Stomach (tissue), 9 donors: ENCODE data around the gene MLIP. TPM values are rescaled to one million over a fixed set of nuclear protein-coding genes. Genes with fewer than 3 reads are reported as not detected.

Source experiments
- DNase-seq, 2 donors: peaks; one replicate each; pipeline versions ENCODE4 v3.0.0 to v3.0.0-alpha.2; 2013 to 2019
- H3K27ac ChIP-seq, 5 donors: fragments of 200-600 bp in 4 of 5; sonication (generic) in 4 of 5; one replicate each; pipeline ENCODE4 v1.5.1; 2013 to 2019; ENCODE audit warnings: mild to moderate bottlenecking in 1 of 5, moderate library complexity in 1 of 5
- H3K27me3 ChIP-seq, 3 donors: fragments of 200-600 bp; sonication (generic); one replicate each; pipeline ENCODE4 v1.5.1; 2017 to 2019; ENCODE audit warnings: mixed run types in 1 of 3
- H3K36me3 ChIP-seq, 4 donors: fragments of 200-600 bp; sonication (generic); 1 replicate in 3 of 4; 2 replicates in 1 of 4; pipeline ENCODE4 v1.5.1; 2016 to 2019
- H3K4me1 ChIP-seq, 4 donors: fragments of 200-600 bp; sonication (generic); one replicate each; pipeline ENCODE4 v1.5.1; 2016 to 2019
- H3K4me3 ChIP-seq, 4 donors: fragments of 200-600 bp; sonication (generic) in 3 of 4; one replicate each; pipeline ENCODE4 v1.5.1; 2016 to 2019; ENCODE audit warnings: mild to moderate bottlenecking in 1 of 4
- H3K9me3 ChIP-seq, 4 donors: fragments of 200-600 bp; sonication (generic); one replicate each; pipeline ENCODE4 v1.5.1; 2016 to 2019
- CTCF ChIP-seq, 7 experiments: fragments of 450-650 bp in 4 of 7; fragments of 200-600 bp in 3 of 7; sonication (generic) in 3 of 7; IDR thresholded peaks; one replicate each; pipeline ENCODE4 v1.5.1; 2016 to 2019; ENCODE audit warnings: antibody characterized with exemption in 7 of 7, control low read depth in 2 of 7, mild to moderate bottlenecking in 1 of 7
- EP300 ChIP-seq: sonication (generic); formaldehyde crosslinking; IDR thresholded peaks from one replicate; pipeline ENCODE4 v1.6.1; 2017; ENCODE audit warnings: antibody characterized with exemption
- POLR2A ChIP-seq, 4 donors: fragments of 450-650 bp; IDR thresholded peaks; one replicate each; pipeline ENCODE4 v1.6.1; 2016; ENCODE audit warnings: antibody characterized with exemption in 4 of 4, control low read depth in 2 of 4, mild to moderate bottlenecking in 1 of 4, moderate library complexity in 1 of 4
- POLR2AphosphoS5 ChIP-seq, 3 donors: sonication (generic); formaldehyde crosslinking; IDR thresholded peaks; one replicate each; pipeline ENCODE4 v1.6.1; 2016; ENCODE audit warnings: antibody characterized with exemption in 3 of 3
- WGBS, 5 donors: extraction: QIAGEN DNeasy Blood & Tissue Kit in 3 of 5; methylation state at CpG; one replicate each; pipeline versions ENCODE4 v1.1.5 to v1.1.7; 2013 to 2018; 5-methylcytosine and 5-hydroxymethylcytosine counted together
- intact Hi-C: fragments of 100-400 bp; cut with DNase I; formaldehyde crosslinking; loops from one replicate; pipeline ENCODE4 v1.15.1; 2023; ENCODE audit warnings: low total_unique reads
- polyA plus RNA-seq, 3 donors: library from polyadenylated mRNA; stranded (reverse); fragments of 200-250 nt; gene quantifications; one replicate each; pipeline ENCODE4 v1.2.3, GENCODE V29; 2013
- total RNA-seq, 5 donors: library from RNA; depleted of rRNA; stranded (reverse); fragments of >200 nt; gene quantifications; one replicate each; pipeline versions ENCODE4 v1.1.0 to v1.2.3, GENCODE V29; 2014 to 2016
- donor health status: healthy with polysubstance abuse.
- donor health status: Bipolar disorder and iron deficiency.
- donor health status: healthy.

The MLIP gene
- total and polyA plus RNA-seq, 8 donors: 0.48 TPM; not detected in 7

- Histone ChIP-seq H3K4me3 (no peak overlapping the region), H3K4me1 (no peaks in the 10 kb centered on the region), H3K27ac (no peak overlapping the region), H3K9me3 (no peaks in the 10 kb centered on the region), H3K36me3 (no peaks in the 10 kb centered on the region), H3K27me3 (no peaks in the 10 kb centered on the region)
- intact Hi-C loops: no loop called here
- peak in 1 of 2 donors; percentile 28 for DNase-seq
- TF ChIP-seq EP300 (no peak), POLR2AphosphoS5 (IDR thresholded peaks at IDR 0.05) (no peak), CTCF (IDR thresholded peaks at IDR 0.05) (no peak), POLR2A (IDR thresholded peaks at IDR 0.05) (no peak)
- WGBS, 5 donors: 46 to 67% (median 58%) methylated on average over 1 of the region's 1 CpG
Observed at GRCh38 chr6:54102238-54102637, 9.0 kb upstream of the MLIP start.

DNA sequence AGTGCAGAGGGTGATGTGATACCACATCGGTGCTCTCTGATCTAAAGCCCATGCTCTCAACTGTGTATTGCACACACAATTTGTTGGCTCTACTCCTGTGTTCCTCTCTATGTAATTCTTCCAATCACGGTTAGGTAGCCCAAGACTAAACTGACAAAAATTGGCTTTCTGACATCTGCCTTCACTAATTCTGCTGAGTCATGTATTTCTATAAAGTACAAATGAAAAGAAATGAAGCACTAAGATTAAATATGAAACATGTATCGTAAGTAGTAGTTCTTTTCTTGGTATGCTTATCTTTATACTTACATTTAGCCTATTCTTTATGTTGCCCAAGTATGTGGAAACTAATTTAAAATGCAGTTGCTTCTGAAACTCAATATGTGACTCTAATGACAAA lies 7.7 kb upstream of the MLIP start:
- H3K4me1 ChIP-seq: no peaks in the 10 kb centered on the region
- no peaks in the 10 kb centered on the region for H3K9me3 ChIP-seq
- WGBS, 5 donors: 81 to 85% (median 83%) methylated on average over 3 of the region's 3 CpGs
- H3K27me3 ChIP-seq: no peaks in the 10 kb centered on the region
- DNase-seq: no peak
- H3K36me3 ChIP-seq: no peaks in the 10 kb centered on the region
- no peak overlapping the region for H3K27ac ChIP-seq
- no peak for TF ChIP-seq CTCF (IDR thresholded peaks at IDR 0.05)
- intact Hi-C loops: no loop called here
- no peak overlapping the region for H3K4me3 ChIP-seq

- TF ChIP-seq CTCF (IDR thresholded peaks at IDR 0.05) (no peak), POLR2AphosphoS5 (IDR thresholded peaks at IDR 0.05) (no peak), POLR2A (IDR thresholded peaks at IDR 0.05) (no peak), EP300 (no peak)
- DNase-seq: no peak
- H3K36me3 ChIP-seq: no peaks in the 10 kb centered on the region
- no peak overlapping the region for H3K4me3 ChIP-seq
- peaks cover 0 to 2% (median 0%) of the 10 kb centered on the region in 4 donors for H3K4me1 ChIP-seq
- no peaks in the 10 kb centered on the region for H3K27me3 ChIP-seq
- no peak overlapping the region for H3K27ac ChIP-seq
- H3K9me3 ChIP-seq: no peaks in the 10 kb centered on the region
- intact Hi-C loops: no loop called here
Observed at GRCh38 chr6:54106727-54107126, 4.5 kb upstream of the MLIP start.

GRCh38 chr6:54107470-54108090 lies 3.7 kb upstream of the MLIP start:
- 53 to 68% (median 66%) methylated on average over 8 of the region's 8 CpGs for WGBS, 5 donors
- Histone ChIP-seq H3K27ac (no peak overlapping the region), H3K9me3 (no peaks in the 10 kb centered on the region), H3K27me3 (no peaks in the 10 kb centered on the region), H3K36me3 (no peaks in the 10 kb centered on the region), H3K4me3 (no peak overlapping the region), H3K4me1 (peaks cover 0 to 6% (median 0%) of the 10 kb centered on the region in 4 donors)
- intact Hi-C loops: no loop called here
- TF ChIP-seq EP300 (no peak), CTCF (IDR thresholded peaks at IDR 0.05) (no peak), POLR2AphosphoS5 (IDR thresholded peaks at IDR 0.05) (no peak), POLR2A (IDR thresholded peaks at IDR 0.05) (no peak)
- DNase-seq: no peak
